Cardiac fibroblast (primary cell): ENCODE data around the gene FAT2.

ENCODE experiments used
- DNase-seq, 2 donors: peaks; one replicate each; pipeline versions ENCODE4 v3.0.0 to v3.0.0-alpha.2; 2010; ENCODE audit warnings: low read depth in 2 of 2
- H3K4me3 ChIP-seq, 2 donors: replicated peaks in 1 of 2; 1 replicate in 1 of 2; 2 replicates in 1 of 2; pipeline ENCODE4 v1.5.1; 2011; ENCODE audit warnings: low read depth in 2 of 2, low read length in 2 of 2, mild to moderate bottlenecking in 2 of 2, moderate library complexity in 1 of 2
- CTCF ChIP-seq: IDR thresholded peaks from one replicate; pipeline ENCODE4 v1.5.1; 2011; ENCODE audit warnings: low read depth, mild to moderate bottlenecking, low read length, inconsistent platforms

Gene FAT2

DNA sequence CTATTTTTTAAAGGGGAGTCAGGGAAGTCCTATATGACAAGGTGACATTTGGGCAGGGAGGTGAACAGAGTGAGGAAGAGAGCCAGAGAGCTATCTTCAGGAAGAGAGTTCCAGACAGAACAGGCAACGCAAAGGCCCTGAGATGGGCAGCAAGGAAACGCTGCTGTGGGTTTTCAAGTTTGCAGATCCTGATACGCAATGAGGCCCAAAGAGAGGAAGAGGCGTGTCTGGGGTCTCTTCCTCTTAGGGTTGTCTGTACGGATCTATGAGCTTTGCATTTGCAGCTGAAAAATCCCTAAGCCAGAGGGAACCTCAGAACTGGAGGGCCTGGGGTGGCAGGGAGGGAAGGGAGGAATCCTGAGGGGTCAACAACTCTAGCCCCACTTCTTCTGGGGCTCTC is 13.6 kb downstream of the FAT2 start:
- DNase-seq, result no peak
- H3K4me3 ChIP-seq, result no peak overlapping the region
- no peak for TF ChIP-seq CTCF

DNA sequence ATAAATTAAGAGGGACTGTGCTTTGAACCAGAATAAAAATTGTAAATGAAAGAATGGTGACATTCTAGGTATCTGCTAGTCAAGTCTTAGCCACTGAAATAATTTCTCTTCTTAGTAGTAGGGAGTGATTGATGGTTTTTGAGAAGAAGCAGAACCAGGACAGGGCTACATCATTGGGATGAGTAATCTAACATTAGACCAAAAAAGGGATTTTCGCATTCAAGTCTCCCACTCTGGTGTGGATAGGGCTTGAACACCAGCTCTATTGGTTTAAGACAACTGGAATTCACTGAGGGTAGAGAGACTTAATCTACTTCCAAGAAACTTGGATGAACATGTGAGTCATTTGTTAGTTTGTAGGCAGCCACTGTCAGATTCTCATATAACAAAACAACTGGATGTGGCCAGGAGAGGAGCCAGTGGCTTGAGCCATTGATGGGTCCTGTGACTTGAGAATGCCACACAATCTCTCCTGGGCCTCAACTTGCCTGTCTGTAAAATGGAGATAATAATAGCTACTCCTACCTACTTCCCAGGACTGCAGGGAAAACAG is 16.6 kb downstream of the FAT2 start:
- TF ChIP-seq CTCF, result no peak
- no peak overlapping the region for H3K4me3 ChIP-seq
- no peak for DNase-seq

DNA sequence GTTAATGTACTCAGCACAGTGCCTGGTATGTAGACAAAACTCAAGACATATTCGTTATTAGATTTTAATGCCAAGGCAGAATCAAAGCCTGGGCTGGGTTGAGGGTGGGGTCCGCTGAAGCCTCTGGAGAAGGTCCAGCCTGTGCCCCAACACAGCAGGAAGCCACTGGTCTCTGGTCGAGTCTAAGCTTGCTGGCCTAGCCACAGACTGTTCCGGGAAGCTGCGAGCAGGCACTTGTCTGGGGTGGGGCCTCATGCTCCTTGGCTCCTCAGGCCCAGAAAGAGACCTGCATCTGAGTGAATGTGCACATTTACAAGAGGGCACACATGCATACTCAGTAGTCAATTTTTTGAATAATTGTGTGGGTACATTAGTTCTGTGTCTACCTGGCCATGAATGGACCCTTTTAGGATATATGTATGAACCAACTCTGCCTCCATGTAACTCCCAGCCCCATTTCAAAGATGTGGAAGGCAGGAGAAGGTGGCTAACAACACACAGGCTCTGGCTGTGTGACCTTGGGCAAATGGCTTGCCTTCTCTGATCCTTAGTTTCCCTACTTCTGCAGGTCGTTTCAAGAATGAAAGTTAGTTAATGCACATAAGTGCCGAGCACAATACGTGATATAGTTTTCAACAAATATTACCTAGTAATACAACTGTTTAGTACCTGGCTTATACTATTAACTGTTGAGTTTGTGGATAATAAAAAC is 18.3 kb downstream of the FAT2 start:
- DNase-seq, result no peak
- H3K4me3 ChIP-seq, result no peak overlapping the region
- no peak for TF ChIP-seq CTCF

DNA sequence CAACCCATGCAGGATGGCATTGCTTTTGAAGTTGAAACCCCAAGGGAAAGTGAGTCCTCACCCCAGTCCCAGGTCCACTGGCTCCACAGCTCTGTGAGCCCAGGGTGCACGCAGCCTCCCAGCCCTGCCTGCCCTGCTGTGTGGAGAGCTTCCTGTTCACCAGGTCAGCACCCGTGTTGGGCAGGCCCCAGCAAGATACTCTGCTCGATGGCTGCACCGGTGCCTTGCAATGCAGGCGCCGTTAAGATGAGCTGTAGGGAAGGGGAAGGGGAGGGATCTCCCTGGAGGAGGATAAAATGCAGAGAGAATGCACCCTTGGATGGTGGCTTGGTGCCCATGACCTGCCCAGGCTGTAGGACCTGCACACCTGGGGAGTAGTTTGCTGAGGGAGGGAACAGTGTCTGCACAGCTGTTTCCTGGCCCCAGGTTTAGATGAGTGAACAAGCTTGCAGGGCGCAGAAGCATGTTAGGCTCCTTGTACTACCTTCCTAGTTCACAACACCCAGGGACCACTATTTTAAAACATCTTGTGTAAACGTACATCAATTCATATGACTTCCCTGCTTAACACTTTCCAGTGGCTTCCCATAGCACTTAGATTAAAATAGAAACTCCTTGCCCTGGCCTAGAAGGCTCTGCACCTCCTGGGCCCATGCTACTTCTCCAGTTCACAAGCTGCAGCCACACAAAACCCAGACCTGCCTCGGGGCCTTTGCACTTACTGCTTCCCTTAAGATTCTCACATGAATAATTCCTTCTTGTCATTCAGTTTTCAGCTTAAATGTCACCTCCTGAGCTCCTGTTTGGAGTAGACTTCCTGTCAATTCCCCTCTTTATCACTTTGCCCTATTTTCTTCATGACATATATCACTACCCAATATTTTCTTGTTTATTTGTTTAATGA is 19.6 kb downstream of the FAT2 start:
- DNase-seq, result no peak
- no peak overlapping the region for H3K4me3 ChIP-seq
- no peak for TF ChIP-seq CTCF

GRCh38 chr5:151570512-151571269 is 20.4 kb downstream of the FAT2 start:
- no peak for TF ChIP-seq CTCF
- no peak overlapping the region for H3K4me3 ChIP-seq
- no peak for DNase-seq

DNA sequence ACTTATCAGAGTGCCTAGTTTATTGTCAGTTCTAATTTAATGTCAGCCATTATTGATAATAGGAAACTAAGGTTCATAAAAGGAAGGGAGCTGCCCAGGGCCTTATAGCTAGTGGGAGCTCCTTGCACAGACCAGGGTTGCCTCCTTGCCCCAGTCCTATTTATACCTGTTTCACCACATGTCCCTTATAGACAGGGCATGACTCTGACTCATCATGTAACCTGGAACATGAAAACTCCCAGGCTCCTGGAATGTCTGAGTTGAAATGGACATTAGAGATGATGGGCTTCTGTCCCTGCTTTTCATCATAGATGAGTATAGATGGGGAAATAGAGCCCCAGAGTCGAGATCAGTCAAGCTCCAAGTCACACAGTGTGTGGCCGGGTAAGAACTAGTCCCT is 21.1 kb downstream of the FAT2 start:
- no peak for TF ChIP-seq CTCF
- DNase-seq, result no peak
- H3K4me3 ChIP-seq, result no peak overlapping the region
